B cell (primary cell): ENCODE measurements around the gene RABGAP1L. TPM values are rescaled to one million over a fixed set of nuclear protein-coding genes. Genes with fewer than 3 reads are reported as not detected.

Experiments used
- ATAC-seq: fragments of 200-7000 bp; cut with Tn5 transposase; one replicate; pipeline ENCODE4 v1.10.0; 2021; ENCODE audit warnings: low read depth, mild to moderate bottlenecking, moderate number of reproducible peaks, moderate library complexity
- CTCF ChIA-PET: fragments of 350-600 bp; sonication (Branson Sonifier 250); formaldehyde crosslinking; loops from one replicate; lab custom pipeline; 2021; ENCODE audit warnings: antibody characterized with exemption, inconsistent platforms; lab: Charles Lee
- POLR2A ChIA-PET: fragments of 350-600 bp; sonication (Branson Sonifier 250); formaldehyde crosslinking; loops from one replicate; lab custom pipeline; 2021; ENCODE audit warnings: antibody characterized with exemption; lab: Charles Lee
- DNase-seq: peaks from one replicate; pipeline ENCODE4 v3.0.0; 2013
- H2AFZ ChIP-seq: 2 replicates; pipeline ENCODE4 v1.6.1; 2012; ENCODE audit warnings: mild to moderate bottlenecking, low read depth, low read length; ENCODE audit not compliant: insufficient read depth, poor library complexity, severe bottlenecking
- H3K27ac ChIP-seq, 2 donors: 1 replicate in 1 of 2; 2 replicates in 1 of 2; pipeline ENCODE4 v1.5.1; 2012 to 2013; ENCODE audit warnings: low read length in 2 of 2, mild to moderate bottlenecking in 2 of 2, moderate library complexity in 1 of 2
- H3K27me3 ChIP-seq, 4 experiments: fragments of 200-600 bp in 1 of 4; sonication (generic) in 1 of 4; replicated peaks in 1 of 4; 1 replicate in 2 of 4; 2 replicates in 2 of 4; pipeline versions ENCODE4 v1.6.1 to v1.7.0; 2013 to 2016; ENCODE audit warnings: low read length in 3 of 4, mild to moderate bottlenecking in 2 of 4, mixed read lengths in 1 of 4, moderate library complexity in 1 of 4; ENCODE audit not compliant: insufficient read depth in 4 of 4, control insufficient read depth in 3 of 4; ENCODE audit errors: control extremely low read depth in 1 of 4
- H3K36me3 ChIP-seq, 2 experiments: replicated peaks in 1 of 2; 1 replicate in 1 of 2; 2 replicates in 1 of 2; pipeline versions ENCODE4 v1.6.1 to v1.7.1; 2013; ENCODE audit warnings: low read length in 1 of 2; ENCODE audit not compliant: insufficient read depth in 2 of 2, control insufficient read depth in 1 of 2; ENCODE audit errors: control extremely low read depth in 1 of 2, extremely low read depth in 1 of 2
- H3K4me1 ChIP-seq, 2 donors: fragments of 200-600 bp in 1 of 2; sonication (generic) in 1 of 2; 1 replicate in 1 of 2; 2 replicates in 1 of 2; pipeline versions ENCODE4 v1.5.1 to v1.6.1; 2013 to 2017; ENCODE audit warnings: low read length in 2 of 2; ENCODE audit not compliant: control insufficient read depth in 2 of 2, insufficient read depth in 2 of 2
- H3K4me2 ChIP-seq: replicated peaks from 2 replicates; pipeline ENCODE3; 2012; ENCODE audit warnings: mild to moderate bottlenecking, low read depth, low read length; ENCODE audit not compliant: poor library complexity, severe bottlenecking
- H3K4me3 ChIP-seq, 5 experiments: fragments of 200-600 bp in 1 of 5; sonication (generic) in 1 of 5; 1 replicate in 3 of 5; 2 replicates in 2 of 5; pipeline versions ENCODE4 v1.5.1 to v1.7.0; 2011 to 2016; ENCODE audit warnings: low read length in 4 of 5, mild to moderate bottlenecking in 4 of 5, low read depth in 2 of 5, control low read depth in 1 of 5, moderate library complexity in 1 of 5; ENCODE audit not compliant: insufficient read depth in 1 of 5; ENCODE audit errors: control extremely low read depth in 1 of 5, extremely low read depth in 1 of 5
- H3K79me2 ChIP-seq: fragments of 200-600 bp; sonication (generic); one replicate; pipeline ENCODE4 v1.6.0; 2016; ENCODE audit warnings: low read length; ENCODE audit not compliant: control insufficient read depth, insufficient read depth
- H3K9ac ChIP-seq: fragments of 200-600 bp; sonication (generic); 2 replicates; pipeline ENCODE4 v1.6.1; 2017; ENCODE audit warnings: mild to moderate bottlenecking, low read length, moderate library complexity
- H3K9me3 ChIP-seq, 3 donors: one replicate each; pipeline versions ENCODE4 v1.6.1 to v1.7.1; 2013; ENCODE audit warnings: low read length in 2 of 3; ENCODE audit not compliant: control insufficient read depth in 2 of 3, insufficient read depth in 1 of 3; ENCODE audit errors: control extremely low read depth in 1 of 3
- H4K20me1 ChIP-seq: 2 replicates; pipeline ENCODE4 v1.6.0; 2012; ENCODE audit warnings: mild to moderate bottlenecking, low read length; ENCODE audit not compliant: insufficient read depth, control insufficient read depth, poor library complexity, severe bottlenecking
- H3K27ac Mint-ChIP-seq: one replicate; pipeline ENCODE4 v1.8.0; 2021; ENCODE audit warnings: mixed read lengths
- H3K27me3 Mint-ChIP-seq: one replicate; pipeline ENCODE4 v1.8.0; 2021; ENCODE audit warnings: mixed read lengths
- H3K4me1 Mint-ChIP-seq: one replicate; pipeline ENCODE4 v1.8.0; 2021; ENCODE audit warnings: mixed read lengths
- H3K4me3 Mint-ChIP-seq: one replicate; pipeline ENCODE4 v1.8.0; 2021; ENCODE audit warnings: mixed read lengths
- H3K9me3 Mint-ChIP-seq: one replicate; pipeline ENCODE4 v1.8.0; 2022; ENCODE audit warnings: mixed read lengths; ENCODE audit not compliant: insufficient read depth
- CTCF ChIP-seq: fragments of 200-600 bp; IDR thresholded peaks from one replicate; pipeline ENCODE4 v1.8.0; 2022; ENCODE audit warnings: antibody characterized with exemption, mild to moderate bottlenecking
- EZH2 ChIP-seq: IDR thresholded peaks from 2 replicates; pipeline ENCODE4 v1.6.1; 2012; ENCODE audit warnings: borderline replicate concordance, low read depth, mild to moderate bottlenecking, moderate library complexity, low read length; ENCODE audit not compliant: insufficient read depth, poor library complexity, severe bottlenecking
- WGBS: methylation state at CpG from one replicate; pipeline ENCODE4 v1.1.5; 2013; ENCODE audit warnings: missing lambda C conversion rate; ENCODE audit not compliant: insufficient coverage; 5-methylcytosine and 5-hydroxymethylcytosine counted together
- intact Hi-C: fragments of 100-400 bp; cut with micrococcal nuclease; formaldehyde crosslinking; loops from one replicate; pipeline ENCODE4 v1.10.0; 2022
- polyA plus RNA-seq: library from polyadenylated mRNA; depleted of rRNA; stranded (reverse); fragments of >200 nt; gene quantifications from 2 replicates; pipeline ENCODE4 v1.2.3, GENCODE V29; 2012
- total RNA-seq, 2 donors: library from RNA; stranded (reverse); fragments of 120-200 nt in 1 of 2; gene quantifications; 1 replicate in 1 of 2; 2 replicates in 1 of 2; pipeline versions ENCODE4 v1.2.3 to v1.2.4, GENCODE V29; 2013 to 2022

RABGAP1L gene
- total and polyA plus RNA-seq, 2 donors (not counting 1 experiment from before 2014, with no cell fraction given) = 34.9 to 159 TPM

- no peak overlapping the region for H3K27ac Mint-ChIP-seq
- H3K79me2 ChIP-seq = no peaks in the 10 kb centered on the region
- CTCF ChIA-PET = no interaction called here
- TF ChIP-seq EZH2 (no peak), CTCF (no peak)
- ATAC-seq (no peak), DNase-seq (no peak)
- POLR2A ChIA-PET = no interaction called here
- H3K4me3 ChIP-seq = no peak overlapping the region
- intact Hi-C loops = loop anchor here (2.0 kb wide), 1 partner anchor 14 kb away; no protein-coding TSS in a partner anchor
- no peaks in the 10 kb centered on the region for H3K36me3 ChIP-seq
- H3K4me1 ChIP-seq = peaks cover 4 to 9% of the 10 kb centered on the region in 2 donors
- no peaks in the 10 kb centered on the region for H3K27me3 ChIP-seq
- no peaks in the 10 kb centered on the region for H3K9me3 ChIP-seq
- peaks cover 23% of the 10 kb centered on the region for H3K4me1 Mint-ChIP-seq
- no peaks in the 10 kb centered on the region for H4K20me1 ChIP-seq
- WGBS = 100% methylated on average over 3 of the region's 3 CpGs
- H3K9me3 Mint-ChIP-seq = no peaks in the 10 kb centered on the region
- H2AFZ ChIP-seq = no peak overlapping the region
- H3K4me3 Mint-ChIP-seq = no peak overlapping the region
- H3K27me3 Mint-ChIP-seq = no peaks in the 10 kb centered on the region
- no peak overlapping the region for H3K4me2 ChIP-seq
- no peak overlapping the region for H3K9ac ChIP-seq
- no peak overlapping the region for H3K27ac ChIP-seq
These were observed 781.4 kb downstream of the RABGAP1L start for GRCh38 chr1:174940646-174941175.

GRCh38 chr1:174942547-174943255 is 783.4 kb downstream of the RABGAP1L start:
- TF ChIP-seq CTCF (no peak), EZH2 (no peak)
- peaks cover 23% of the 10 kb centered on the region for H3K4me1 Mint-ChIP-seq
- Histone ChIP-seq H3K27me3 (no peaks in the 10 kb centered on the region), H3K4me1 (peaks cover 4 to 9% of the 10 kb centered on the region in 2 donors), H3K79me2 (no peaks in the 10 kb centered on the region), H3K4me3 (no peak overlapping the region), H2AFZ (no peak overlapping the region), H3K9ac (no peak overlapping the region), H3K27ac (no peak overlapping the region), H3K9me3 (no peaks in the 10 kb centered on the region), H3K4me2 (no peak overlapping the region), H4K20me1 (no peaks in the 10 kb centered on the region), H3K36me3 (no peaks in the 10 kb centered on the region)
- no CpG with 5 or more reads among the region's 2 CpGs for WGBS
- ATAC-seq (peak; percentile 76), DNase-seq (peak; percentile 22)
- intact Hi-C loops = no loop called here
- H3K9me3 Mint-ChIP-seq = no peaks in the 10 kb centered on the region
- H3K4me3 Mint-ChIP-seq = no peak overlapping the region
- CTCF ChIA-PET = interaction anchor here (0.9 to 1.8 kb wide), 3 partner anchors 23 to 59 kb away, joined by 3 to 12 read pairs (median 4); no protein-coding TSS in a partner anchor
- POLR2A ChIA-PET = interaction anchor here (0.6 to 0.8 kb wide), 3 partner anchors 25 to 68 kb away, joined by 3 to 4 read pairs (median 3); no protein-coding TSS in a partner anchor
- H3K27ac Mint-ChIP-seq = peak overlapping the region; percentile 72
- no peaks in the 10 kb centered on the region for H3K27me3 Mint-ChIP-seq
